ENCODE results near the gene BABAM2. TPM values are rescaled to one million over a fixed set of nuclear protein-coding genes. Genes with fewer than 3 reads are reported as not detected.

Gene BABAM2
- total and polyA plus RNA-seq, 7 experiments from 2014 or later, result 34.2 to 58.2 (median 44.2) TPM

GRCh38 chr2:28374331-28374730 lies 483.8 kb downstream of the BABAM2 start:
- H3K27ac ChIP-seq (ENCODE audit: low read depth, low read length), result no peak overlapping the region
- peaks cover 0 to 36% (median 0%) of the 10 kb centered on the region in 5 donors for H3K27me3 Mint-ChIP-seq
- ChIA-PET CTCF (interaction anchor here (0.6 kb wide), 1 partner anchor 219 kb away, joined by 3 read pairs; no protein-coding TSS in a partner anchor), POLR2A (no interaction called here)
- peaks cover 12 to 13% of the 10 kb centered on the region in 2 donors for H3K4me1 ChIP-seq (ENCODE audit: control insufficient read depth in 2 of 2, insufficient read depth in 2 of 2, low read length in 2 of 2)
- H3K4me3 ChIP-seq (ENCODE audit: low read length), result no peak overlapping the region
- H3K4me3 Mint-ChIP-seq, result no peak overlapping the region
- ATAC-seq (no peak), DNase-seq (no peak)
- peaks cover 8 to 19% (median 13%) of the 10 kb centered on the region in 7 donors for H3K4me1 Mint-ChIP-seq
- H3K36me3 Mint-ChIP-seq, result peaks cover 0 to 2% (median 0%) of the 10 kb centered on the region in 5 donors
- no peaks in the 10 kb centered on the region for H3K9me3 ChIP-seq (ENCODE audit: control insufficient read depth in 2 of 3, low read length in 3 of 3)
- intact Hi-C loops (cut with micrococcal nuclease), result no loop called here
- H3K36me3 ChIP-seq (ENCODE audit: control insufficient read depth in 2 of 3, insufficient read depth in 3 of 3, low read length in 3 of 3), result no peaks in the 10 kb centered on the region
- H3K27ac Mint-ChIP-seq, result no peak overlapping the region
- no peaks in the 10 kb centered on the region for H3K27me3 ChIP-seq (ENCODE audit: control insufficient read depth in 2 of 2, insufficient read depth in 2 of 2, low read length in 2 of 2)
- H3K9me3 Mint-ChIP-seq, result no peaks in the 10 kb centered on the region

- Mint-ChIP-seq H3K9me3 (no peaks in the 10 kb centered on the region), H3K4me3 (no peak overlapping the region), H3K4me1 (peaks cover 11 to 21% (median 18%) of the 10 kb centered on the region in 7 donors), H3K36me3 (peaks cover 0 to 2% (median 0%) of the 10 kb centered on the region in 5 donors), H3K27me3 (peaks cover 0 to 34% (median 0%) of the 10 kb centered on the region in 5 donors), H3K27ac (peak overlapping the region in 1 of 9 donors; percentile 10)
- intact Hi-C loops (cut with micrococcal nuclease), result no loop called here
- no peaks in the 10 kb centered on the region for H3K27me3 ChIP-seq (ENCODE audit: control insufficient read depth in 2 of 2, insufficient read depth in 2 of 2, low read length in 2 of 2)
- H3K36me3 ChIP-seq (ENCODE audit: control insufficient read depth in 2 of 3, insufficient read depth in 3 of 3, low read length in 3 of 3), result no peaks in the 10 kb centered on the region
- H3K27ac ChIP-seq (ENCODE audit: low read depth, low read length), result no peak overlapping the region
- ChIA-PET POLR2A (no interaction called here), CTCF (no interaction called here)
- DNase-seq (no peak), ATAC-seq (no peak)
- H3K4me1 ChIP-seq (ENCODE audit: control insufficient read depth in 2 of 2, insufficient read depth in 2 of 2, low read length in 2 of 2), result peaks cover 18 to 19% of the 10 kb centered on the region in 2 donors
- no peak overlapping the region for H3K4me3 ChIP-seq (ENCODE audit: low read length)
- H3K9me3 ChIP-seq (ENCODE audit: control insufficient read depth in 2 of 3, low read length in 3 of 3), result no peaks in the 10 kb centered on the region
Measured at GRCh38 chr2:28375236-28375635, 484.7 kb downstream of the BABAM2 start.

- Histone ChIP-seq H3K4me1 (ENCODE audit: control insufficient read depth in 2 of 2, insufficient read depth in 2 of 2, low read length in 2 of 2) (peaks cover 18 to 19% of the 10 kb centered on the region in 2 donors), H3K27me3 (ENCODE audit: control insufficient read depth in 2 of 2, insufficient read depth in 2 of 2, low read length in 2 of 2) (no peaks in the 10 kb centered on the region), H3K27ac (ENCODE audit: low read depth, low read length) (no peak overlapping the region), H3K36me3 (ENCODE audit: control insufficient read depth in 2 of 3, insufficient read depth in 3 of 3, low read length in 3 of 3) (no peaks in the 10 kb centered on the region), H3K9me3 (ENCODE audit: control insufficient read depth in 2 of 3, low read length in 3 of 3) (no peaks in the 10 kb centered on the region), H3K4me3 (ENCODE audit: low read length) (no peak overlapping the region)
- no peak for ATAC-seq
- Mint-ChIP-seq H3K4me3 (no peak overlapping the region), H3K4me1 (peaks cover 11 to 26% (median 17%) of the 10 kb centered on the region in 7 donors), H3K27me3 (peaks cover 0 to 29% (median 0%) of the 10 kb centered on the region in 5 donors), H3K27ac (no peak overlapping the region), H3K36me3 (peaks cover 0 to 2% (median 0%) of the 10 kb centered on the region in 5 donors), H3K9me3 (no peaks in the 10 kb centered on the region)
- intact Hi-C loops (cut with micrococcal nuclease), result no loop called here
- POLR2A ChIA-PET, result interaction anchor here (1.4 kb wide), 1 partner anchor 10 kb away, joined by 3 read pairs; no protein-coding TSS in a partner anchor
- CTCF ChIA-PET, result no interaction called here
- DNase-seq, result no peak
Measured at GRCh38 chr2:28375742-28376631, 485.5 kb downstream of the BABAM2 start.

- H3K4me1 Mint-ChIP-seq, result peaks cover 11 to 26% (median 18%) of the 10 kb centered on the region in 7 donors
- no peaks in the 10 kb centered on the region for H3K9me3 Mint-ChIP-seq
Measured at GRCh38 chr2:28377195-28377816, 486.8 kb downstream of the BABAM2 start.

GRCh38 chr2:28377984-28378678 lies 487.6 kb downstream of the BABAM2 start:
- no peaks in the 10 kb centered on the region for H3K36me3 ChIP-seq (ENCODE audit: control insufficient read depth in 2 of 3, insufficient read depth in 3 of 3, low read length in 3 of 3)
- ChIA-PET CTCF (interaction anchor here (1.1 kb wide), 1 partner anchor 8 kb away, joined by 3 read pairs; no protein-coding TSS in a partner anchor), POLR2A (interaction anchor here (1.1 to 1.4 kb wide), 4 partner anchors 9 to 24 kb away, joined by 3 to 4 read pairs (median 3); no protein-coding TSS in a partner anchor)
- H3K27ac ChIP-seq (ENCODE audit: low read depth, low read length), result no peak overlapping the region
- no peaks in the 10 kb centered on the region for H3K27me3 ChIP-seq (ENCODE audit: control insufficient read depth in 2 of 2, insufficient read depth in 2 of 2, low read length in 2 of 2)
- H3K4me3 ChIP-seq (ENCODE audit: low read length), result no peak overlapping the region
- Mint-ChIP-seq H3K36me3 (no peaks in the 10 kb centered on the region), H3K27me3 (peaks cover 0 to 15% (median 0%) of the 10 kb centered on the region in 5 donors), H3K9me3 (no peaks in the 10 kb centered on the region), H3K4me1 (peaks cover 13 to 27% (median 18%) of the 10 kb centered on the region in 7 donors), H3K27ac (peak overlapping the region in 1 of 9 donors; percentile 80), H3K4me3 (peak overlapping the region in 1 of 10 donors; percentile 62)
- ATAC-seq, result peak; percentile 63
- intact Hi-C loops (cut with micrococcal nuclease), result loop anchor here in 1 of 2 donors (2.0 kb wide), 1 partner anchor 19 kb away; no protein-coding TSS in a partner anchor
- DNase-seq, result peak in 1 of 9 donors; percentile 4
- peaks cover 18 to 19% of the 10 kb centered on the region in 2 donors for H3K4me1 ChIP-seq (ENCODE audit: control insufficient read depth in 2 of 2, insufficient read depth in 2 of 2, low read length in 2 of 2)
- H3K9me3 ChIP-seq (ENCODE audit: control insufficient read depth in 2 of 3, low read length in 3 of 3), result no peaks in the 10 kb centered on the region

More at GRCh38 chr2:28377195-28377816, 486.8 kb downstream of the BABAM2 start:
- POLR2A ChIA-PET, result interaction anchor here (1.1 to 1.3 kb wide), 2 partner anchors 17 to 24 kb away, joined by 3 to 4 read pairs; no protein-coding TSS in a partner anchor
- Mint-ChIP-seq H3K27ac (no peak overlapping the region), H3K4me3 (no peak overlapping the region), H3K27me3 (peaks cover 0 to 23% (median 0%) of the 10 kb centered on the region in 5 donors), H3K36me3 (no peaks in the 10 kb centered on the region)
- H3K4me3 ChIP-seq (ENCODE audit: low read length), result no peak overlapping the region
- CTCF ChIA-PET, result no interaction called here
- no peak overlapping the region for H3K27ac ChIP-seq (ENCODE audit: low read depth, low read length)
- no peaks in the 10 kb centered on the region for H3K27me3 ChIP-seq (ENCODE audit: control insufficient read depth in 2 of 2, insufficient read depth in 2 of 2, low read length in 2 of 2)
- intact Hi-C loops (cut with micrococcal nuclease), result no loop called here
- DNase-seq, result peak in 1 of 9 donors; percentile 2
- ATAC-seq, result no peak
- H3K9me3 ChIP-seq (ENCODE audit: control insufficient read depth in 2 of 3, low read length in 3 of 3), result no peaks in the 10 kb centered on the region
- H3K4me1 ChIP-seq (ENCODE audit: control insufficient read depth in 2 of 2, insufficient read depth in 2 of 2, low read length in 2 of 2), result peaks cover 18 to 19% of the 10 kb centered on the region in 2 donors
- no peaks in the 10 kb centered on the region for H3K36me3 ChIP-seq (ENCODE audit: control insufficient read depth in 2 of 3, insufficient read depth in 3 of 3, low read length in 3 of 3)
